ENCODE measurements around the gene GNAQ. TPM values are rescaled to one million over a fixed set of nuclear protein-coding genes. Genes with fewer than 3 reads are reported as not detected.

The GNAQ gene
- total and polyA plus RNA-seq, 2 experiments from 2014 or later: 25.7 to 47.9 TPM

DNA sequence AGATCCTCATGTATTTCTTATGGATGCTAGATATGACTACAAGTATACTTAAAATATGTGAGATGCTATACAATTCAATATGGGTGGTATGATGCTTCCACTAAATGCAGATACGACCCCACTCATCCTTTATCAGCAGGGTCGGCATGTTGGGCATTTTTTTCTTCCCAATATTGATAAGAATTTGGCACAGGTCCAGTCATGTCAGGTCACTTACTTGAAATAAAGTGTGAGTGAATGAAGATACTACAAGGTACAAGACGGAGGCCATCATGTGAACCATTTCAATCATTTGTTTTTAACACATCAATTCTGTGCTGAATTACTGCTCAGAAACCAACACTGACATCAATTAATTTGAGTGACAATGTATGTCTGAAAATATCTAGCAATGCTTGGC is 236.6 kb downstream of the GNAQ start:
- 80% methylated on average over 3 of the region's 3 CpGs for WGBS (ENCODE audit: low lambda C conversion rate, missing lambda C conversion rate)

DNA sequence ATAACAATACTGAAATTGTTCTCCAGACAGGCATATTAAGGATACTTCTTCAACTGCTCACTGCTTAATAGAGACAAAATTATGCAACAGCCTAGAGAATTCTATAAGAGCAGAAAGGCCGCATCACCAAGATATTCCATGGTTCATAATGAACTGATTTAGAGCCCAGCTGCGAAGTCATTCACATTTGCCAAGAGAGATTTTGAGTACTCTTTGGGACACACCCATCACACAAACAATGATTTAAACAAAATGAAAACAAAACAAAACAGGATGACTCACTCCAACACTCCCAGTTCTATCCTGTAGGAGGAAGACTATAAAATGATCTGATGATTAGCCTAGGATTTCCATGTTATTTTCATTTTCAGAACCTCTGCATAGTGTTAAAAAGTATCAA is 237.8 kb downstream of the GNAQ start:
- no peak overlapping the region for H3K4me2 ChIP-seq
- no peak overlapping the region for H2AFZ ChIP-seq
- no peaks in the 10 kb centered on the region for H3K9me2 ChIP-seq (replicated peaks; ENCODE audit: insufficient read depth)
- no peaks in the 10 kb centered on the region for H3K4me1 ChIP-seq (ENCODE audit: insufficient read depth)
- H3K4me3 ChIP-seq: no peak overlapping the region
- no peak for DNase-seq (ENCODE audit: low spot score)
- H3K27me3 ChIP-seq: no peaks in the 10 kb centered on the region
- H4K20me1 ChIP-seq (ENCODE audit: insufficient read depth, poor library complexity, severe bottlenecking): no peaks in the 10 kb centered on the region
- peaks cover 14% of the 10 kb centered on the region for H3K79me2 ChIP-seq
- 98% methylated on average over 2 of the region's 2 CpGs for WGBS (ENCODE audit: low lambda C conversion rate, missing lambda C conversion rate)
- TF ChIP-seq, protein P1, sequence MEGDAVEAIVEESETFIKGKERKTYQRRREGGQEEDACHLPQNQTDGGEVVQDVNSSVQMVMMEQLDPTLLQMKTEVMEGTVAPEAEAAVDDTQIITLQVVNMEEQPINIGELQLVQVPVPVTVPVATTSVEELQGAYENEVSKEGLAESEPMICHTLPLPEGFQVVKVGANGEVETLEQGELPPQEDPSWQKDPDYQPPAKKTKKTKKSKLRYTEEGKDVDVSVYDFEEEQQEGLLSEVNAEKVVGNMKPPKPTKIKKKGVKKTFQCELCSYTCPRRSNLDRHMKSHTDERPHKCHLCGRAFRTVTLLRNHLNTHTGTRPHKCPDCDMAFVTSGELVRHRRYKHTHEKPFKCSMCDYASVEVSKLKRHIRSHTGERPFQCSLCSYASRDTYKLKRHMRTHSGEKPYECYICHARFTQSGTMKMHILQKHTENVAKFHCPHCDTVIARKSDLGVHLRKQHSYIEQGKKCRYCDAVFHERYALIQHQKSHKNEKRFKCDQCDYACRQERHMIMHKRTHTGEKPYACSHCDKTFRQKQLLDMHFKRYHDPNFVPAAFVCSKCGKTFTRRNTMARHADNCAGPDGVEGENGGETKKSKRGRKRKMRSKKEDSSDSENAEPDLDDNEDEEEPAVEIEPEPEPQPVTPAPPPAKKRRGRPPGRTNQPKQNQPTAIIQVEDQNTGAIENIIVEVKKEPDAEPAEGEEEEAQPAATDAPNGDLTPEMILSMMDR (IDR thresholded peaks at IDR 0.05; ENCODE audit: poor library complexity): no peak
- TF ChIP-seq EZH2phosphoT487 (IDR thresholded peaks at IDR 0.05; ENCODE audit: low read depth, severe bottlenecking, unreplicated experiment) (no peak), EZH2 (IDR thresholded peaks at IDR 0.05; ENCODE audit: borderline replicate concordance) (no peak)
- H3K27ac ChIP-seq: no peak overlapping the region
- no peaks in the 10 kb centered on the region for H3K36me3 ChIP-seq (replicated peaks; ENCODE audit: insufficient read depth, low read depth)
- H3K9me3 ChIP-seq (ENCODE audit: low read depth): no peaks in the 10 kb centered on the region

More for the DNA sequence above, 236.6 kb downstream of the GNAQ start:
- H3K27me3 ChIP-seq: no peaks in the 10 kb centered on the region
- no peaks in the 10 kb centered on the region for H3K9me3 ChIP-seq (ENCODE audit: low read depth)
- no peaks in the 10 kb centered on the region for H3K36me3 ChIP-seq (replicated peaks; ENCODE audit: insufficient read depth, low read depth)
- H2AFZ ChIP-seq: no peak overlapping the region
- DNase-seq (ENCODE audit: low spot score): no peak
- no peaks in the 10 kb centered on the region for H4K20me1 ChIP-seq (ENCODE audit: insufficient read depth, poor library complexity, severe bottlenecking)
- peaks cover 21% of the 10 kb centered on the region for H3K79me2 ChIP-seq
- TF ChIP-seq EZH2 (IDR thresholded peaks at IDR 0.05; ENCODE audit: borderline replicate concordance) (no peak), EZH2phosphoT487 (IDR thresholded peaks at IDR 0.05; ENCODE audit: low read depth, severe bottlenecking, unreplicated experiment) (no peak)
- TF ChIP-seq, protein P1 (IDR thresholded peaks at IDR 0.05; ENCODE audit: poor library complexity): no peak
- H3K27ac ChIP-seq: no peak overlapping the region
- H3K4me2 ChIP-seq: no peak overlapping the region
- no peak overlapping the region for H3K4me3 ChIP-seq
- H3K9me2 ChIP-seq (replicated peaks; ENCODE audit: insufficient read depth): no peaks in the 10 kb centered on the region
- no peaks in the 10 kb centered on the region for H3K4me1 ChIP-seq (ENCODE audit: insufficient read depth)

DNA sequence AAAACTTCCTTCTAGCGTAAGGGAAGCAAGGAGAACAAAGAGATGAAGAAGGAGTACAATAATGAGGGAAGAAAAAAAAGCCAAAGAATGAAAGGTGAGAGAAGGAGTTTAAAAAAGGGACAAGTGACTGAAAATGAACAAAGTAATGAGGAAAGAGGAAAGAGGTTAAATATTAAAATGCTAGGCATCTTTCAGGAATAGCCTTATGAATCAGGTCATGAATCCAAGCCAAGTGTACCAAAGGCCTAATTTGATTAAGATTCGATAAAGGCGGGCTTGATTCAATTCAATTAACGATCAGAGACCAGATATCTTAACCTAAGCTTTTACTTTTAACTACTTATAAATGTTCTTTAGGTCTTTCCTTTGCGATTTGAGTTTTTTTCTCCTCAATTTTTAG is 241.7 kb downstream of the GNAQ start:
- no peaks in the 10 kb centered on the region for H3K27me3 ChIP-seq
- H3K27ac ChIP-seq: no peak overlapping the region
- H3K4me2 ChIP-seq: no peak overlapping the region
- no peaks in the 10 kb centered on the region for H3K4me1 ChIP-seq (ENCODE audit: insufficient read depth)
- H2AFZ ChIP-seq: no peak overlapping the region
- no peak overlapping the region for H3K4me3 ChIP-seq
- H3K9me2 ChIP-seq (replicated peaks; ENCODE audit: insufficient read depth): no peaks in the 10 kb centered on the region
- H3K36me3 ChIP-seq (replicated peaks; ENCODE audit: insufficient read depth, low read depth): no peaks in the 10 kb centered on the region
- H3K79me2 ChIP-seq: no peaks in the 10 kb centered on the region
- WGBS (ENCODE audit: low lambda C conversion rate, missing lambda C conversion rate): 96% methylated on average over 5 of the region's 5 CpGs
- no peak for DNase-seq (ENCODE audit: low spot score)
- TF ChIP-seq, protein P1 (IDR thresholded peaks at IDR 0.05; ENCODE audit: poor library complexity): no peak
- no peak for TF ChIP-seq EZH2phosphoT487 (IDR thresholded peaks at IDR 0.05; ENCODE audit: low read depth, severe bottlenecking, unreplicated experiment)
- TF ChIP-seq EZH2 (IDR thresholded peaks at IDR 0.05; ENCODE audit: borderline replicate concordance): no peak
- H4K20me1 ChIP-seq (ENCODE audit: insufficient read depth, poor library complexity, severe bottlenecking): no peaks in the 10 kb centered on the region
- no peaks in the 10 kb centered on the region for H3K9me3 ChIP-seq (ENCODE audit: low read depth)

DNA sequence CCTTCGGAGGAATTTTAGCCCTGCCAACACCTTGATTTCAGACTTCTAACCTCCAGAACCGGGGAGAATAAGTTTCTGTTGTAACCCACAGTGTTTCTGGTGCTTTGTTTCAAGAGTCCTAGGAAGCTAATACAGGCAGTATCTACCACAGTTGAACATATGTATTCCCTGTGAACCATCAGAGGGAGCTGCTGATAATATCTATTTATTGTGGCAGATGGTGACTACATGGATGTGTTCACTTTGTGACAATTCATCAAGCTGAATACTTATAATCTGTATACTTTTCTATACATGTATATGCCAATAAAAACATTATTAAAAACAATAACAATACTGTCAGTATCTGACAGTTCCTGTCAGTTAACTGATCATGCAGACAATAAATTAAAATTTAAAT is 246.3 kb downstream of the GNAQ start:
- WGBS (ENCODE audit: low lambda C conversion rate, missing lambda C conversion rate): 93% methylated on average over 2 of the region's 2 CpGs
- Histone ChIP-seq H3K4me2 (no peak overlapping the region), H3K4me3 (no peak overlapping the region), H3K36me3 (replicated peaks; ENCODE audit: insufficient read depth, low read depth) (no peaks in the 10 kb centered on the region), H3K9me3 (ENCODE audit: low read depth) (no peaks in the 10 kb centered on the region), H3K27ac (no peak overlapping the region), H3K4me1 (ENCODE audit: insufficient read depth) (no peaks in the 10 kb centered on the region), H4K20me1 (ENCODE audit: insufficient read depth, poor library complexity, severe bottlenecking) (no peaks in the 10 kb centered on the region), H3K27me3 (no peaks in the 10 kb centered on the region), H3K79me2 (peaks cover 3% of the 10 kb centered on the region), H3K9me2 (replicated peaks; ENCODE audit: insufficient read depth) (no peaks in the 10 kb centered on the region), H2AFZ (no peak overlapping the region)
- no peak for TF ChIP-seq EZH2phosphoT487 (IDR thresholded peaks at IDR 0.05; ENCODE audit: low read depth, severe bottlenecking, unreplicated experiment)
- TF ChIP-seq, protein P1 (IDR thresholded peaks at IDR 0.05; ENCODE audit: poor library complexity): no peak
- no peak for TF ChIP-seq EZH2 (IDR thresholded peaks at IDR 0.05; ENCODE audit: borderline replicate concordance)
- no peak for DNase-seq (ENCODE audit: low spot score)
